Endodermal cell (in vitro differentiated cells): ENCODE data around the gene CSF3R. TPM values are rescaled to one million over a fixed set of nuclear protein-coding genes. Genes with fewer than 3 reads are reported as not detected.

Experiments
- DNase-seq: peaks from one replicate; pipeline ENCODE4 v3.0.0-alpha.2; 2017
- H3K27ac ChIP-seq: 2 replicates; pipeline ENCODE4 v1.5.1; 2013; ENCODE audit warnings: mild to moderate bottlenecking, low read depth, low read length, moderate library complexity
- H3K27me3 ChIP-seq: 2 replicates; pipeline ENCODE4 v1.6.1; 2013; ENCODE audit warnings: mild to moderate bottlenecking, low read length, moderate library complexity; ENCODE audit not compliant: insufficient read depth, control insufficient read depth, poor library complexity, severe bottlenecking
- H3K36me3 ChIP-seq: 2 replicates; pipeline ENCODE4 v1.7.0; 2013; ENCODE audit warnings: mild to moderate bottlenecking, low read length, moderate library complexity; ENCODE audit not compliant: control insufficient read depth, insufficient read depth
- H3K4me1 ChIP-seq: one replicate; pipeline ENCODE4 v1.7.0; 2013; ENCODE audit warnings: low read length; ENCODE audit not compliant: control insufficient read depth, insufficient read depth
- H3K4me3 ChIP-seq: 2 replicates; pipeline ENCODE4 v1.5.1; 2013; ENCODE audit warnings: mild to moderate bottlenecking, low read length, moderate library complexity
- H3K9ac ChIP-seq: 2 replicates; pipeline ENCODE4 v1.6.1; 2013; ENCODE audit warnings: mild to moderate bottlenecking, low read length, moderate library complexity; ENCODE audit not compliant: poor library complexity, severe bottlenecking; ENCODE audit errors: extremely low read depth
- H3K9me3 ChIP-seq: 2 replicates; pipeline ENCODE4 v1.6.1; 2013; ENCODE audit warnings: mild to moderate bottlenecking, low read length, moderate library complexity; ENCODE audit not compliant: control insufficient read depth
- H3K27ac Mint-ChIP-seq: 2 replicates; pipeline ENCODE4 v1.8.0; 2020; ENCODE audit warnings: mixed read lengths
- H3K27me3 Mint-ChIP-seq: 2 replicates; pipeline ENCODE4 v1.8.0; 2021; ENCODE audit warnings: mild to moderate bottlenecking, mixed read lengths; ENCODE audit not compliant: insufficient read depth
- H3K36me3 Mint-ChIP-seq: 2 replicates; pipeline ENCODE4 v1.8.0; 2020; ENCODE audit warnings: low read depth, mixed read lengths
- H3K4me1 Mint-ChIP-seq: 2 replicates; pipeline ENCODE4 v1.8.0; 2020; ENCODE audit warnings: mixed read lengths
- H3K4me3 Mint-ChIP-seq: 2 replicates; pipeline ENCODE4 v1.8.0; 2020; ENCODE audit warnings: mild to moderate bottlenecking, moderate library complexity, mixed read lengths
- H3K9me3 Mint-ChIP-seq: 2 replicates; pipeline ENCODE4 v1.8.0; 2020; ENCODE audit warnings: mild to moderate bottlenecking, mixed read lengths
- WGBS, 2 experiments: methylation state at CpG; one replicate each; pipeline versions ENCODE4 v1.1.5 to v1.1.7; 2013; ENCODE audit warnings: missing lambda C conversion rate in 2 of 2, mixed read lengths in 1 of 2; ENCODE audit not compliant: insufficient coverage in 1 of 2, insufficient read length in 1 of 2; 5-methylcytosine and 5-hydroxymethylcytosine counted together
- total RNA-seq, 2 donors: library from RNA; stranded (reverse); fragmentation: NEBNext Ultra II Directional in 1 of 2; extraction: Animal tissue kit (Norgen Biotek cat#: 25700) in 1 of 2; gene quantifications; 2 replicates in 1 of 2; 3 replicates in 1 of 2; pipeline ENCODE4 v1.2.1, GENCODE V29; 2021
- TF ChIP-seq, protein P1 (sequence below): fragments of 200-600 bp; sonication (generic); conservative IDR thresholded peaks from 2 replicates; pipeline ENCODE4 v1.5.0; 2021; ENCODE audit warnings: antibody characterized with exemption, mild to moderate bottlenecking

Gene CSF3R
- total RNA-seq, 2 donors from 2014 or later: 1.5 TPM

DNA sequence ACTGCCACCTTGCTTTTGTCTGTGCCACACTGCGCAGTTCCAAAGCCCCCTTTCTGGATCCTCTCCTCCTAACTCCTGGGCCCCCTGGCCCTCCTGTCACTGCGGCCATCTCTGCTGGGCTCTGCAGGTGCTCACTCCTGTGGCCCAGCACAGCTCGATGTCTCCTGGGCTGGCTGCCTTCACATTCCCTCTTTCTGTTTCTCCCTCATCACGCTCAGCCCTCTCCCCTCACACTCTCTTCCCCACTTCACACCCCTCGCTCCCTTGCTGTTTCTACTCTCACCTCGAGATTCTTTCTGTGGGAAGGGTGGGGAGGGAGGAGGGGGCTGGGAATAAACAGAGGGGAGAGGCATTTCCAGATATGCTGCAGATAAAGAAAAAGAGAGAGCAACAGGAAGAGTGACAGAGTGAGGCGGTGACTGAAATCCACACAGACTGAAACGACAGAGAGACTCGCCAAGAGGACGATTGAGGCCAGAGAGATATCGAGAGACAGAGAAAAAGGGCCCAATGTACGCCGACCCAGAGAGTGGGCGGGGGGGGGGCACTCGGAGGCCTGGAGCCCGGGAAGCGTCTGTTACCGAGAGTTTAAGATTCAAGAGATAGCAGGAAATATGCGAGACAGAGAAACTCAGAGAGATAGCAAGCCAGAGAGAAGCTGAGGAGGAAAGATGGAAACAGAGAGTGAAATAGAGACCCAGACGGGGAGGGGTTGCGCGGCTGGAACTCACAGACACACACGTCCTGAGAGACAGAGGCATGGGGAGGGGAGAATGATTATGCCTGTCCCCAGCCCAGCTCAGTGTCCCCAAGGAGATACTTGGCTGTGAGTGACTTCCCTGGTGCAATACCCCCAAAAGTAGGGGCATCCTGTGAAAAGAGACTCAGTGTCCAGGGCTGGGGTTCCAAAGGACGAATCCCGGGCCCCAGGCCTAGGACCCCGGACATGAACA lies 666 bp downstream of the CSF3R start:
- no peak overlapping the region for H3K27ac ChIP-seq
- H3K27me3 ChIP-seq: no peaks in the 10 kb centered on the region
- TF ChIP-seq, protein P1, sequence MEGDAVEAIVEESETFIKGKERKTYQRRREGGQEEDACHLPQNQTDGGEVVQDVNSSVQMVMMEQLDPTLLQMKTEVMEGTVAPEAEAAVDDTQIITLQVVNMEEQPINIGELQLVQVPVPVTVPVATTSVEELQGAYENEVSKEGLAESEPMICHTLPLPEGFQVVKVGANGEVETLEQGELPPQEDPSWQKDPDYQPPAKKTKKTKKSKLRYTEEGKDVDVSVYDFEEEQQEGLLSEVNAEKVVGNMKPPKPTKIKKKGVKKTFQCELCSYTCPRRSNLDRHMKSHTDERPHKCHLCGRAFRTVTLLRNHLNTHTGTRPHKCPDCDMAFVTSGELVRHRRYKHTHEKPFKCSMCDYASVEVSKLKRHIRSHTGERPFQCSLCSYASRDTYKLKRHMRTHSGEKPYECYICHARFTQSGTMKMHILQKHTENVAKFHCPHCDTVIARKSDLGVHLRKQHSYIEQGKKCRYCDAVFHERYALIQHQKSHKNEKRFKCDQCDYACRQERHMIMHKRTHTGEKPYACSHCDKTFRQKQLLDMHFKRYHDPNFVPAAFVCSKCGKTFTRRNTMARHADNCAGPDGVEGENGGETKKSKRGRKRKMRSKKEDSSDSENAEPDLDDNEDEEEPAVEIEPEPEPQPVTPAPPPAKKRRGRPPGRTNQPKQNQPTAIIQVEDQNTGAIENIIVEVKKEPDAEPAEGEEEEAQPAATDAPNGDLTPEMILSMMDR: no peak
- H3K27me3 Mint-ChIP-seq: peaks cover 16% of the 10 kb centered on the region
- H3K36me3 ChIP-seq: no peaks in the 10 kb centered on the region
- H3K36me3 Mint-ChIP-seq: no peaks in the 10 kb centered on the region
- peaks cover 11% of the 10 kb centered on the region for H3K4me1 ChIP-seq
- H3K9me3 ChIP-seq: no peaks in the 10 kb centered on the region
- H3K9ac ChIP-seq: no peak overlapping the region
- peak; percentile 79 for DNase-seq
- H3K4me3 Mint-ChIP-seq: peak overlapping the region; percentile 18
- peaks cover 5% of the 10 kb centered on the region for H3K9me3 Mint-ChIP-seq
- no peak overlapping the region for H3K4me3 ChIP-seq
- peak overlapping the region; percentile 10 for H3K27ac Mint-ChIP-seq
- H3K4me1 Mint-ChIP-seq: peaks cover 16% of the 10 kb centered on the region
- WGBS, 2 experiments: 54 to 61% methylated on average over 18 to 25 of the region's 26 CpGs

DNA sequence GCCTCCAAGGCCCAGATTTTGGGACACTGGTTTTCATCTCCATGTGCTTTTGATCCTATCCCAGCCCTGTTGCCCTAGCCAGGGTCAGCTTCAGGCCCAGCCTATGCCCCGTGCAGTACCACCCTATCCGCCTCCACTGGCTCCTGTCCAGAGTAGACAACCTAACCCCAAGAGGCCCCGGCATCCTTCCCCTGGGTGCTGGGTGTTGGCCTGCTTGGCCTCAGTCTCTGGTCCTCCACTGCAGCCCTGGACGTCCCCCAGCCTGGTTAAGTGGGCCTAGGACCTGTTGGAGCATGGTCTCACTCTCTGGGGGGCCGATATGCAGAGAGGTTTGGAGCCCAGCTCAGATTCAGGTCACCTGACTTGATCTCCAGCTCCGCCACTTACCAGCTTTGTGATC lies 1.6 kb downstream of the CSF3R start:
- H3K27ac ChIP-seq: no peak overlapping the region
- Mint-ChIP-seq H3K27ac (no peak overlapping the region), H3K9me3 (peaks cover 5% of the 10 kb centered on the region), H3K4me1 (peaks cover 16% of the 10 kb centered on the region), H3K4me3 (no peak overlapping the region), H3K27me3 (peaks cover 16% of the 10 kb centered on the region), H3K36me3 (no peaks in the 10 kb centered on the region)
- H3K27me3 ChIP-seq: no peaks in the 10 kb centered on the region
- H3K9ac ChIP-seq: no peak overlapping the region
- peak; percentile 38 for DNase-seq
- peaks cover 11% of the 10 kb centered on the region for H3K4me1 ChIP-seq
- H3K4me3 ChIP-seq: no peak overlapping the region
- TF ChIP-seq, protein P1: no peak
- H3K36me3 ChIP-seq: no peaks in the 10 kb centered on the region
- 94 to 97% methylated on average over 3 to 6 of the region's 6 CpGs for WGBS, 2 experiments
- no peaks in the 10 kb centered on the region for H3K9me3 ChIP-seq

DNA sequence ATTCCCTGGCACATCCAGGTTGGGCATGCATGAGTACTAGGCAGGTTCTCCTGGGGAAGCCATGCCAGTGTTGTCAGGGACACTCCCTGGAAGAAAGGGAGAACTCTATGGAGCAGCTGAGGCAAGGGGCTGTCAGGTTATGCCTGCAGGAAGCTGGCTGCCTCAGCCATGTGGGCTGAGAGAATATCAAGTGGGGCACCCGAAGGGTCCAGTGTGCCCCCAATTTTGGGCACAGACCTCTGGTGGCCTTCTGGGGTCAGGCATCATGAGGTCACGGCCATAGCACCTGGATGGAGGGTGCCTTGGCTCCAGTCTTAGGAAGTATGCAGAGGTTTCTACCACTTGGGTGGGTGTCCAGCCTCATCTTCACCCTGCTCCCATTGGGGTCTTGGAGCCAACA lies 2.6 kb downstream of the CSF3R start:
- Histone ChIP-seq H3K36me3 (no peaks in the 10 kb centered on the region), H3K9ac (no peak overlapping the region), H3K27me3 (no peaks in the 10 kb centered on the region), H3K9me3 (no peaks in the 10 kb centered on the region), H3K4me1 (peaks cover 11% of the 10 kb centered on the region), H3K4me3 (no peak overlapping the region), H3K27ac (no peak overlapping the region)
- Mint-ChIP-seq H3K27me3 (peaks cover 14% of the 10 kb centered on the region), H3K36me3 (no peaks in the 10 kb centered on the region), H3K9me3 (no peaks in the 10 kb centered on the region), H3K4me1 (peaks cover 16% of the 10 kb centered on the region), H3K4me3 (no peak overlapping the region), H3K27ac (no peak overlapping the region)
- WGBS, 2 experiments: 91 to 100% methylated on average over 1 to 2 of the region's 2 CpGs
- DNase-seq: peak; percentile 32
- TF ChIP-seq, protein P1: no peak
